ENCODE results near the gene ZNF397. TPM values are rescaled to one million over a fixed set of nuclear protein-coding genes. Genes with fewer than 3 reads are reported as not detected.

The ZNF397 gene
- polyA plus RNA-seq, 3 donors: 3.6 to 6.6 (median 3.6) TPM

- H3K9me3 Mint-ChIP-seq: peaks cover 13 to 46% (median 29%) of the 10 kb centered on the region in 7 donors
- no peak overlapping the region for H3K4me3 Mint-ChIP-seq
- TF ChIP-seq CTCF (IDR thresholded peaks at IDR 0.05): no peak
- DNase-seq: no peak
- H3K79me2 ChIP-seq (ENCODE audit: insufficient read depth, low read length): no peaks in the 10 kb centered on the region
- H3K4me1 Mint-ChIP-seq: peaks cover under 1% of the 10 kb centered on the region
- peaks cover 4 to 5% of the 10 kb centered on the region in 2 donors for H3K4me1 ChIP-seq (ENCODE audit: control insufficient read depth in 1 of 2, insufficient read depth in 2 of 2, low read length in 2 of 2)
- H2AFZ ChIP-seq (ENCODE audit: insufficient read depth, low read depth, low read length, poor library complexity, severe bottlenecking): no peak overlapping the region
- H3K27ac Mint-ChIP-seq: no peak overlapping the region
- H3K9ac ChIP-seq (ENCODE audit: insufficient read depth, low read length, poor library complexity, severe bottlenecking): no peak overlapping the region
- no peaks in the 10 kb centered on the region for H3K27me3 Mint-ChIP-seq (ENCODE audit: low read depth in 3 of 3)
- no peak overlapping the region for H3K4me2 ChIP-seq (replicated peaks; ENCODE audit: extremely low read depth, low read length, poor library complexity, severe bottlenecking)
- no peak overlapping the region for H3K27ac ChIP-seq (ENCODE audit: low read depth in 1 of 2, low read length in 2 of 2)
- H3K9me3 ChIP-seq (replicated peaks in 1 of 2; ENCODE audit: control insufficient read depth in 1 of 2, insufficient read depth in 1 of 2, low read length in 2 of 2): peaks cover 23% of the 10 kb centered on the region in 2 donors
- WGBS (ENCODE audit: insufficient coverage): 95% methylated on average over 5 of the region's 7 CpGs
- no peaks in the 10 kb centered on the region for H3K36me3 ChIP-seq (replicated peaks in 1 of 2; ENCODE audit: control insufficient read depth in 1 of 2, insufficient read depth in 2 of 2, low read length in 2 of 2)
- intact Hi-C loops (cut with micrococcal nuclease): no loop called here
- no peak overlapping the region for H3K4me3 ChIP-seq (replicated peaks in 1 of 3; ENCODE audit: low read depth in 2 of 3, low read length in 3 of 3)
- no peaks in the 10 kb centered on the region for H3K27me3 ChIP-seq (ENCODE audit: control insufficient read depth in 2 of 2, insufficient read depth in 2 of 2, low read length in 2 of 2)
- H3K36me3 Mint-ChIP-seq: peaks cover 2 to 14% of the 10 kb centered on the region in 2 donors
- no peaks in the 10 kb centered on the region for H4K20me1 ChIP-seq (ENCODE audit: insufficient read depth, low read length)
These were observed 43.3 kb downstream of the ZNF397 start for GRCh38 chr18:35283923-35284794.

GRCh38 chr18:35284841-35285240 is 44.0 kb downstream of the ZNF397 start:
- intact Hi-C loops (cut with micrococcal nuclease): no loop called here
- no peak for DNase-seq
- peaks cover 10% of the 10 kb centered on the region in 2 donors for H3K4me1 ChIP-seq (ENCODE audit: control insufficient read depth in 1 of 2, insufficient read depth in 2 of 2, low read length in 2 of 2)
- H3K9ac ChIP-seq (ENCODE audit: insufficient read depth, low read length, poor library complexity, severe bottlenecking): no peak overlapping the region
- H3K36me3 Mint-ChIP-seq: peaks cover 2 to 14% of the 10 kb centered on the region in 2 donors
- H3K9me3 ChIP-seq (replicated peaks in 1 of 2; ENCODE audit: control insufficient read depth in 1 of 2, insufficient read depth in 1 of 2, low read length in 2 of 2): peaks cover 19 to 23% of the 10 kb centered on the region in 2 donors
- peaks cover 0 to 1% (median 0%) of the 10 kb centered on the region in 3 donors for H3K27me3 Mint-ChIP-seq (ENCODE audit: low read depth in 3 of 3)
- no peak overlapping the region for H3K4me3 Mint-ChIP-seq
- peaks cover 6% of the 10 kb centered on the region for H3K79me2 ChIP-seq (ENCODE audit: insufficient read depth, low read length)
- H2AFZ ChIP-seq (ENCODE audit: insufficient read depth, low read depth, low read length, poor library complexity, severe bottlenecking): no peak overlapping the region
- peaks cover 12 to 39% (median 28%) of the 10 kb centered on the region in 7 donors for H3K9me3 Mint-ChIP-seq
- H4K20me1 ChIP-seq (ENCODE audit: insufficient read depth, low read length): no peaks in the 10 kb centered on the region
- H3K4me3 ChIP-seq (replicated peaks in 1 of 3; ENCODE audit: low read depth in 2 of 3, low read length in 3 of 3): no peak overlapping the region
- H3K36me3 ChIP-seq (replicated peaks in 1 of 2; ENCODE audit: control insufficient read depth in 1 of 2, insufficient read depth in 2 of 2, low read length in 2 of 2): no peaks in the 10 kb centered on the region
- H3K27ac ChIP-seq (ENCODE audit: low read depth in 1 of 2, low read length in 2 of 2): no peak overlapping the region
- TF ChIP-seq CTCF (IDR thresholded peaks at IDR 0.05): no peak
- H3K4me2 ChIP-seq (replicated peaks; ENCODE audit: extremely low read depth, low read length, poor library complexity, severe bottlenecking): no peak overlapping the region
- no peaks in the 10 kb centered on the region for H3K27me3 ChIP-seq (ENCODE audit: control insufficient read depth in 2 of 2, insufficient read depth in 2 of 2, low read length in 2 of 2)
- H3K27ac Mint-ChIP-seq: no peak overlapping the region
- 98% methylated on average over 3 of the region's 3 CpGs for WGBS (ENCODE audit: insufficient coverage)
- H3K4me1 Mint-ChIP-seq: peaks cover 6% of the 10 kb centered on the region
